Activated naive CD4-positive, alpha-beta T cell (primary cell): Measurements from ENCODE around the gene STAM.
"Not testable (repeated sequence)": the region's sequence is repeated elsewhere in the genome, so short reads cannot be mapped to it uniquely, and the experiment has no call there.

Experiments
- DNase-seq, 4 experiments: peaks; one replicate each; lab custom pipeline; 2025; lab: John Stamatoyannopoulos, UW

STAM gene

GRCh38 chr10:17643755-17644484, at the start of gene STAM:
Gene STAM, plus strand, starts transcription at chr10:17644151. Its CDS starts 189 bp downstream, at chr10:17644340.
- DNase-seq = peak; percentile 81 to 97 (median 91)

- DNase-seq = no peak
These were observed 46.6 kb upstream of the STAM start for GRCh38 chr10:17597386-17597785.

GRCh38 chr10:17599089-17599488, 44.9 kb upstream of the STAM start:
- no peak for DNase-seq

- DNase-seq = no peak
These were observed 38.0 kb upstream of the STAM start for GRCh38 chr10:17605936-17606335.

- no peak for DNase-seq
These were observed 37.4 kb upstream of the STAM start for GRCh38 chr10:17606547-17607040.

GRCh38 chr10:17607060-17607459, 36.9 kb upstream of the STAM start:
- no peak for DNase-seq

GRCh38 chr10:17607603-17608332, 36.2 kb upstream of the STAM start:
- DNase-seq = no peak

- no peak for DNase-seq
These were observed 34.4 kb upstream of the STAM start for GRCh38 chr10:17609523-17610079.

- DNase-seq = peak in 2 of 4 experiments; percentile 12 to 16
These were observed 27.4 kb upstream of the STAM start for GRCh38 chr10:17616403-17617030.

- DNase-seq = peak in 2 of 4 experiments; percentile 12 to 29
These were observed 26.7 kb upstream of the STAM start, which contains the start of gene HACD1 for GRCh38 chr10:17617031-17617911. Gene HACD1, minus strand, starts transcription at chr10:17617374. Its CDS starts 35 bp downstream, at chr10:17617339.

- DNase-seq = no peak
These were observed 21.9 kb upstream of the STAM start for GRCh38 chr10:17622061-17622460.

GRCh38 chr10:17624996-17625395, 19.0 kb upstream of the STAM start:
- DNase-seq = no peak

GRCh38 chr10:17626656-17627055, 17.3 kb upstream of the STAM start:
- no peak for DNase-seq

GRCh38 chr10:17632590-17632989, 11.4 kb upstream of the STAM start:
- not testable (repeated sequence) for DNase-seq

GRCh38 chr10:17633353-17633752, 10.6 kb upstream of the STAM start:
- DNase-seq = no peak

GRCh38 chr10:17637869-17638268, 6.1 kb upstream of the STAM start:
- DNase-seq = no peak

- no peak for DNase-seq
These were observed 3.6 kb upstream of the STAM start for GRCh38 chr10:17640331-17640816.

- DNase-seq = peak in 1 of 4 experiments; percentile 27
These were observed 604 bp upstream of the STAM start for GRCh38 chr10:17643339-17643754.

GRCh38 chr10:17644485-17644943, 563 bp downstream of the STAM start:
- DNase-seq = no peak

GRCh38 chr10:17645621-17646345, 1.8 kb downstream of the STAM start:
- no peak for DNase-seq
